SH-SY5Y (cell line): Measurements from ENCODE around the gene OBSL1.

Source experiments
- GATA2 ChIP-seq: IDR thresholded peaks from 2 replicates; pipeline ENCODE4 v1.6.1; 2011; ENCODE audit warnings: mild to moderate bottlenecking, low read depth, low read length
- GATA3 ChIP-seq: IDR thresholded peaks from 2 replicates; pipeline ENCODE4 v1.6.1; 2011; ENCODE audit warnings: low read depth, mild to moderate bottlenecking, low read length, moderate library complexity

DNA sequence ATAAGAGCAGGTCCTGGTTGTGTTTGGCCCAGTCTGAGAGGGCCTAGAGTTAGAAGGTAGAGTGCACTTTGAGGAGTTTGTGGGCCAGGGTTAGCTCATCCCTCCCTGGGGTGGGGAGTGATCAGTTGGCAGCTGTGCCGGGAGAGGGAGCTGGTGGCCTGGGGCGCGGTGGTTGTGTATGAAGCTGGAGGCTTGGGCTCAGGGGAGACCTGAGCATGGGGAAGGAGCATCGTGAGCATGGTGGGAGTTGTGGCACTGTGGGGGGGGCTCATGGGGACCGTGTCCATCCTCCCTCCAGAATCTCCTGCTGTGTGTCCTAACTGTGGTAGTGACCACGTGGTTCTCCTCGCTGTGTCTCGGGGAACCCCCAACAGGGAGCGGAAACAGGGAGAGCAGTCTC, 40.0 kb upstream of the OBSL1 start:
- TF ChIP-seq GATA2 (no peak), GATA3 (no peak)
